Measurements from ENCODE around the gene OR10A2.

DNA sequence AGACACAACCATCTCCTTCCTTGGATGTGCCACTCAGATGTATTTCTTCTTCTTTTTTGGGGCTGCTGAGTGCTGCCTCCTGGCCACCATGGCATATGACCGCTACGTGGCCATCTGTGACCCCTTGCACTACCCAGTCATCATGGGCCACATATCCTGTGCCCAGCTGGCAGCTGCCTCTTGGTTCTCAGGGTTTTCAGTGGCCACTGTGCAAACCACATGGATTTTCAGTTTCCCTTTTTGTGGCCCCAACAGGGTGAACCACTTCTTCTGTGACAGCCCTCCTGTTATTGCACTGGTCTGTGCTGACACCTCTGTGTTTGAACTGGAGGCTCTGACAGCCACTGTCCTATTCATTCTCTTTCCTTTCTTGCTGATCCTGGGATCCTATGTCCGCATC, 14.1 kb downstream of the OR10A2 start:
- TF ChIP-seq, protein P1, sequence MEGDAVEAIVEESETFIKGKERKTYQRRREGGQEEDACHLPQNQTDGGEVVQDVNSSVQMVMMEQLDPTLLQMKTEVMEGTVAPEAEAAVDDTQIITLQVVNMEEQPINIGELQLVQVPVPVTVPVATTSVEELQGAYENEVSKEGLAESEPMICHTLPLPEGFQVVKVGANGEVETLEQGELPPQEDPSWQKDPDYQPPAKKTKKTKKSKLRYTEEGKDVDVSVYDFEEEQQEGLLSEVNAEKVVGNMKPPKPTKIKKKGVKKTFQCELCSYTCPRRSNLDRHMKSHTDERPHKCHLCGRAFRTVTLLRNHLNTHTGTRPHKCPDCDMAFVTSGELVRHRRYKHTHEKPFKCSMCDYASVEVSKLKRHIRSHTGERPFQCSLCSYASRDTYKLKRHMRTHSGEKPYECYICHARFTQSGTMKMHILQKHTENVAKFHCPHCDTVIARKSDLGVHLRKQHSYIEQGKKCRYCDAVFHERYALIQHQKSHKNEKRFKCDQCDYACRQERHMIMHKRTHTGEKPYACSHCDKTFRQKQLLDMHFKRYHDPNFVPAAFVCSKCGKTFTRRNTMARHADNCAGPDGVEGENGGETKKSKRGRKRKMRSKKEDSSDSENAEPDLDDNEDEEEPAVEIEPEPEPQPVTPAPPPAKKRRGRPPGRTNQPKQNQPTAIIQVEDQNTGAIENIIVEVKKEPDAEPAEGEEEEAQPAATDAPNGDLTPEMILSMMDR (IDR thresholded peaks at IDR 0.05) = no peak
- TF ChIP-seq POLR2A (IDR thresholded peaks at IDR 0.05) (no peak), POLR2AphosphoS5 (IDR thresholded peaks at IDR 0.05) (no peak)
